GM21367 (cell line): ENCODE measurements around the gene SLC25A53.

Source experiments
- ATAC-seq: cut with Tn5 transposase; IDR thresholded peaks from one replicate; pipeline ENCODE4 v1.9.1; 2021; ENCODE audit not compliant: unreplicated experiment

SLC25A53 gene, protein sequence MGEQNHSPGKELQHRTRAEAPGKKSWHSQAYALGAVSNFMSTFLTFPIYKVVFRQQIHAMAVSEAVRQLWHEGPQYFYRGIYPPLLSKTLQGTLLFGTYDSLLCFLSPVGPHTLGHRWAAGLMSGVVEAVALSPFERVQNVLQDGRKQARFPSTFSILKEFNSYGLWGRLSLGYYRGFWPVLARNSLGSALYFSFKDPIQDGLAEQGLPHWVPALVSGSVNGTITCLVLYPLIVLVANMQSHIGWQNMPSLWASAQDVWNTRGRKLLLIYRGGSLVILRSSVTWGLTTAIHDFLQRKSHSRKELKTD

GRCh38 chrX:104156630-104157529, at the start of gene SLC25A53:
Gene SLC25A53, minus strand, starts transcription at chrX:104157009. Its CDS starts 51,752 bp downstream, at chrX:104105257.
- peak; percentile 89 for ATAC-seq

DNA sequence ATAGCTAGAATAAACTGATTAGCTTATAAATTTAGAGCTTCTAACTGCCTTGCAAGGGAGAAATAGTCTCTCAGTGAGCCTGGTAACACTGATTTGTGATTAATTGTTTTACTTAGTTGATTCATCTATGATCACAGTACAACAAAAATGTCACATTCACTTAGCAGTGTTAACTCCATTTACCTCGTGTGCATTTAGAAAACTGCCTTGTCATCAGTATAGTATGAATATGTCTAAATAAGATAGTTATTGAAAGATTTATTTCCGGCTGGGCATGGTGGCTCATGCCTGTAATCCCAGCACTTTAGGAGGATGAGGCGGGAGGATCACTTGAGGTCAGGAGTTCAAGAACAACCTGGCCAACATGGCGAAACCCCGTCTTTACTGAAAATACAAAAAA, 48.7 kb upstream of the SLC25A53 start:
- ATAC-seq: no peak

GRCh38 chrX:104195489-104196084, 38.8 kb upstream of the SLC25A53 start:
- ATAC-seq: peak; percentile 71

GRCh38 chrX:104195013-104195412, 38.2 kb upstream of the SLC25A53 start:
- peak; percentile 31 for ATAC-seq

- no peak for ATAC-seq
Measured at GRCh38 chrX:104193485-104193884, 36.7 kb upstream of the SLC25A53 start.

DNA sequence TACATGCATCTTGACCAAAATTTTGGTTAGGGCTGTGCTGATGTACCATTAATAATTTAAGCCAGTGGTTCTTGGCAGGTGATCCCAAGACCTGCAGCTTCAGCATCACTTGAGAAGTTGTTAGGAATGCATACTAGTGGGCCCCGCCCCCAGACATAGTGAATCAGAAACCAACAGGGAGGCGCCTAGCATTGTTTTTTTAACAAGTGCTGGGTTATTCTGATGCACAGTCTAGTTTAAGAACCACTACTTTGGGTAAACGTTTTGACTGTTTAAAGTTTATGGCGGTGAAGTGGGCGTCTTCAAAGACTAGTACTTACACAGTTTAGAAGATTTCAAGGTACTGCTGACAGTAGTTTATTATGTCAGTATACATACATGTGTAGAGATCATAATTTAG, 33.0 kb upstream of the SLC25A53 start:
- ATAC-seq: no peak

- ATAC-seq: no peak
Measured at GRCh38 chrX:104187931-104188330, 31.1 kb upstream of the SLC25A53 start.

DNA sequence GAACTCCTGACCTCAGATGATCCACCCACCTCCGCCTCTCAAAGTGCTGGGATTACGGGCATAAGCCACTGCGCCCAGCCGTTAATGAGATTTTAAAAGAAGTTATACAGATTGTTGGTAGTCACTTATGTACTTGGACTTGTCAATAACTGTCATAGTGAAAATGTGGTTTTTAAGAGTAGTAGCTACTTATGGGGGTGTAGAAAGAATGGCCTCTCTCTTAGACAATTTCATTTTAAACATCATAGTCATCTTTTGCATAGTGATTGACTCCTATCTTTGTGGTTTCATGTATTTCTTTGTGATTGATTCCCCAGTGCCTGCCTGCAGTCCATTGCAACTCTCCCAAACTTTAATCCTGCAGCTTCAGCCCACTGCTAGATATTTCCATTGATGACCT, 26.9 kb upstream of the SLC25A53 start:
- no peak for ATAC-seq

- no peak for ATAC-seq
Measured at GRCh38 chrX:104173841-104174240, 17.0 kb upstream of the SLC25A53 start.

- no peak for ATAC-seq
Measured at GRCh38 chrX:104172788-104173187, 16.0 kb upstream of the SLC25A53 start.

GRCh38 chrX:104172121-104172520, 15.3 kb upstream of the SLC25A53 start:
- no peak for ATAC-seq

GRCh38 chrX:104168127-104168526, 11.3 kb upstream of the SLC25A53 start:
- ATAC-seq: no peak

DNA sequence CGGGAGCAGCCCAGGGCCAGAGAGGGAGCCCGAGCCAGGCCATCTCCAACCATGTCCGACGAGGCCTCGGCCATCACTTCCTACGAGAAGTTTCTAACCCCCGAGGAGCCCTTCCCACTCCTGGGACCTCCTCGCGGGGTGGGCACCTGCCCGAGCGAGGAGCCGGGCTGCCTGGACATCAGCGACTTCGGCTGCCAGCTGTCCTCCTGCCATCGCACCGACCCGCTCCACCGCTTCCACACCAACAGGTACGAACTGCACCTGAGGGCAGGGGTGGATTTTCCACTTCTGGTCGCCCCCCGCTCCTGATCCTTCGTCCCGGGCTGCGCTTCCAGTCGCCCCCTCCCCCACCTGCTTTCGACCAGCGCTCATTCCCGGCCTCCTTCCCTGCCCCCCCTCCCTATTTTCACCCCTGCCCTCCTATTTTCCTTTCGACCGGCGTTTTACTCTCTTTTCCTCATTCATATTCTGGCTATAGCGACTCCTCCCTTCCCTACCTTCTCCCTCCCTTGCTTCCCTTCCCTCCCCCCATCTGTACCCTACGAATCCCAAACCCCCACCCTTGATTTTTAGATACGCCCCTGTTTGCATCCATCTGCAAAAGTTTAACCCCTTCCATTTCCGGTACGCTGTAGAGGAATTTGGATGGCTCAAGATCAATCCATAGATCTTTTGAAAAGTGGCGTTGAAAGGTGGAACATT, 10.1 kb upstream of the SLC25A53 start:
- peak; percentile 2 for ATAC-seq

DNA sequence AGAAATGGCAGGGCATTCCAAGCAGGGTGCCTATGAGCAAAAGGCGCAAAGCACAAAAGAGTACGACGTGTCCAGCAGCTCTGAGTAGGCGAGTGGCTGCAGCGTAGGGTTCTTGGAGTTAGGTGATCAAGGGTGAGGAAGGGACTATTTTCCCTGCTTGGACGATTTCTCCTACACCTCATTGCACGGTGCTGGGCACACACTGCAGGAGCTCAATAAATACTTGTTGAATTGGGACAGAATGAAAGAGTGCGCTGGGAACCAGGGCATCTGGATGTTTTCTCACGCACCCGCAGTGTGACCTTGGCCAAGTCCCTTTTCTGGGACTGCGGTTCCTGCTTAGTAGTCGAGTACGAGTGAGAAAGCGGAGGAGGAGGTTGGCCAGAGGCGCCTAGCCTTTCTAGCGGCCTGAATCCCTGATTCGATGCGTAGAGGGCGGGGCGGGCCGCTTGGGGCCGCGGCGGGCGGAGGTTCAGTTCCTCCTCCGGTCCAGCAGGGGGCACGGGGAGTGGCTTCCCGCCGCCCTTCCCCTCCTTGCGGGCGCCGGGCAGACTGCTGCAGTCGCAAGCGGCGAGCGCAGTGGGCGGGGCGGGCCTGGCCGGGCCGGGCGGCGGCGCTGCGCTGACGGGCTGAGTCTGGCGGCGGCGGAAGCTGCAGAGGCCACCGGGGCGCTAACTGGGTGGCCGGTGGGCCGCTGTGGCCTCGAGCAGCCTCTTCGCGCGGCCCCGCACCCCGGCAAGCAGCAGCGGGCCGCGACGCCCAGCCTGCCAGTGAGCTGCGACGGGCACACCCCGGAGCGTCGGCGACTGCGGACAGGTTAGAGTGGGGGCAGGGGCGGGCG, 9.3 kb upstream of the SLC25A53 start, which contains the start of gene FAM199X:
Gene FAM199X (plus strand): TSS at position 560 of the 841 bp plus-strand sequence. CDS start 333 bp downstream, outside the sequence.
- peak; percentile 93 for ATAC-seq

- ATAC-seq: no peak
Measured at GRCh38 chrX:104151037-104151436, 5.8 kb downstream of the SLC25A53 start.

- no peak for ATAC-seq
Measured at GRCh38 chrX:104141087-104141760, 15.6 kb downstream of the SLC25A53 start.

DNA sequence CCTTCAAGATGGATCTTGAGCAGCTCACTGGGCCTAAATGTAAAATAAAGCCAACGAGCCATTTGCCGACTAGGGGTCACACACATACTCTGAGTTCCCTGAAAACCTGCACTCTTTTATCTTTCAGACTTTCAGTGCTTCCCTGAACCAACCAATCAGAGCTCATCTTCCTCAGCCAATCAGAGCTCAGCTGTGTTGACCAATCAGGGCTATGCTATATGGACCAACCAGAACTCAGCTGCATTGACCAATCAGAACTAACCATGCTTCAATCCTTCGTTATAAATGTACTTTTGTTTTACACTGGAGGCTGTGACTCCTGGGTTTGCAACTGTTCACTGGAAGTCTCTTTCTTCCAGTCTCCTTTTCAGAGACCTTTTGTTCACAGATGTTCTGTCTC, 19.3 kb downstream of the SLC25A53 start:
- no peak for ATAC-seq

DNA sequence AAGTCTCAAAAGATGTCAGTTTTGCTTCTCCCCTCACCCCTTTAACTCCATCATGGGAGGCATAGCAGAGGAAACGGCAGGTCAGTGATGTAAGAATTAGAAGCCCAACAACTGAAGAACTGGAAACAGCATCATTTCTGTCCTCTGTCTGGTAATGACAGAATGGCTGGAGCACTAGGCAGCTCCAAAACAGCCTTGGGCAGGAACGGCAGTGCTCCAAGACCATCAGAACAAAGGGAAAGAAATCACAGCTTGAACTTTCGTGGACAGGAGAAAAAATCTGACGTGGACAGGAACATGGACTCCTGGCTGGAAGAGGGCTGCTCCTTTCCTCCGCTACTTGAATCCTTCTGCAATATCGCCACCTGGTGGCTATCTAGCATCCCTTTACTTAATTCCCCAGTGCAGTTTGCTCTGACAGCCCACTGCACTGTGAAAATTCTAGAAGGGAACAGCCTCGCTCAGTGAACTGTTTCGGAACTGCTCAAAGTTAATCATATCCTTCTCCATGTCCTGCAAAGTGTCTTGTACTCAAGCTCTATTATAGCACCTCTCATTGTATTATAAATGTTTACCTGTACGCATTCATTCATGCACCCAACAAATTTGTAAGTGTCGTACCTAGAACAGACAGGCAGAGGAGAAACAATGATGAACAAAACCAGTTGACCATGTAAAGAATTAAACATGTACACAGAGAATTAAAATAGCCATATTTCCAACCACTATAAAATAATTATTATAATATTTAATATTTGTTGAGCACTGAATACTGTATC, 20.4 kb downstream of the SLC25A53 start:
- peak; percentile 78 for ATAC-seq

DNA sequence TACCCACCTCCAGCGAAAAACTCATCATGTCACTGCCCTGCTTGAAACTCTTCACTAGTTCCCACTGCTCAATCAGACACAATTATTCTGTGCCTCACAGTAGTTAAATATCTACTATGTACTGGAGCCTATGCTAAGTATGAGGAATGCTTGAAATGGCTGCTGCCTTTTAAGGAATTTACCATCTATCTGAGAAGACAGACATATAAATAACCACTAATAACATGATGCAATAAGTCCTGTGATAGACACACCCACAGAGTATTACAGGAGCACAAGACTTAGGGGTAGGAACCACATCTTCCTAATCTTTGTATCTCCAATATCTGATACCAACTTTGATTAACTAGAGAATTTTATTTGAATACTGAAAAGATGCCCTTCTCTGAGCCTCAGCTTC, 21.1 kb downstream of the SLC25A53 start:
- no peak for ATAC-seq
